ENCODE data around the gene NSUN2.

- no peak for TF ChIP-seq ZNF830 (tag by site-specific recombination; IDR thresholded peaks at IDR 0.05; ENCODE audit: low read depth)
- peak; percentile 17; the same call in 1 of the 2 replicates for TF ChIP-seq CTCF (tag by site-specific recombination; IDR thresholded peaks at IDR 0.05)
- TF ChIP-seq ZNF664 (tag by site-specific recombination; IDR thresholded peaks at IDR 0.05), result no peak
- no peak for TF ChIP-seq ZEB2 (tag by site-specific recombination; IDR thresholded peaks at IDR 0.05)
- TF ChIP-seq ZNF704 (tag by site-specific recombination; IDR thresholded peaks at IDR 0.05), result no peak
Observed at GRCh38 chr5:6576861-6577501, 55.9 kb downstream of the NSUN2 start.
